ENCODE data around the gene MEIS1.

MEIS1 gene

GRCh38 chr2:66587216-66587615 lies 152.3 kb downstream of the MEIS1 start:
- TF ChIP-seq CTCF (IDR thresholded peaks at IDR 0.05): peak; percentile 19; the same call in 1 of the 2 replicates

DNA sequence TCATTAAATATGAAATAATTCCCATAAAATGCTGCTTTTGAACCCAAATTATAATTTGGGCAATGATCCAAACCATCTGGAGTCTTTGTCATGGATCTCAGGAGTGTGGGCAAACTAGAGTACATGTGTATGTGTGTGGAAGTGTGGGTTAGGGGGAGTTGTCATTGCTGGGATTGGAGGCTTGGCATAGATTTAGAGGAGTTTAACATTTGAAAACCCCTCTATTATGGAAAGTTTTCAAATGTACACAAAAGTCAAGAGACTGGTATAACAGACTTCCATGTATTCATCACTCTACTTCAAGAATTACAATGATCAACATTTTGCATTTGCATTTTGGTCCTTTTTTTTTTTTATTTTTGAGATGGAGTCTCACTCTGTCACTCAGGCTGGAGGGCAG lies 159.1 kb downstream of the MEIS1 start:
- TF ChIP-seq CTCF (IDR thresholded peaks at IDR 0.05): no peak

- no peak for TF ChIP-seq CTCF (IDR thresholded peaks at IDR 0.05)
These were observed 160.6 kb downstream of the MEIS1 start for GRCh38 chr2:66595556-66595955.

- no peak for TF ChIP-seq CTCF (IDR thresholded peaks at IDR 0.05)
These were observed 161.3 kb downstream of the MEIS1 start for GRCh38 chr2:66596256-66596655.

DNA sequence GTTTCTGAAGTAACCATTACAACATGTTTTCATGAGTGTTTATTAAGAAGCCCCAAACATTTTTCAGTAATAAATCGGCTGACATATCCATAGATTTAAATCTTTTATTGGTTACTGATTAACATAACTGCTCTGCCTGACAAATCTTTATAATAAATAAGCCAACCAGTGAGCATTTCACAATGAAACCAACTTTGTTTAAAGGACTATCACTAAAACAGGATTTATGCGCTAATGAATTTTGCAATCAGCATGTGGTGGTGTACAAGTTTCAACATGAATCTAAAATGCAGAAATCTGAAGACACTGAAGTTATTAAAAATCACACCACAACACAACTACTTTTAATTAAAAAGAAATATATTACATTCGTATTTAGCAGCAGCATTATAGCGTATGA lies 166.7 kb downstream of the MEIS1 start:
- no peak for TF ChIP-seq CTCF (IDR thresholded peaks at IDR 0.05)

DNA sequence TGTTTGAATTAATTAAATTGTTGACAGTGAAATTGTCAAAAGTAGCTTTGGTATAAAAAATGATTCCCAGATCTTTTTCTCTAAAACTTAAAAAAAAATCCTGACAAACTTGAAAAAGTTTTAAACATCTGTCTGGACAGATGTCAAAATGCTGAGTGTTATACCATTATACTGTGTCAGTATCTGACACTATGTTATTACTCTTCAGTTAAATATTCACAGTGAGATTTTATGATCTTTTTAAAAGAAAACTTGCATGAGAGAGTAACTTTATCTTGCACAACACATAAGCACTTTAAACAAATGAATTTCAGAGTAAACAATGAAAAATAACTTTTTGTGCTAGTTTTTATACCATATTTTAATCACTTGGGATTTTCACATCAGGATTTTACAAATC lies 167.4 kb downstream of the MEIS1 start:
- no peak for TF ChIP-seq CTCF (IDR thresholded peaks at IDR 0.05)

- no peak for TF ChIP-seq CTCF (IDR thresholded peaks at IDR 0.05)
These were observed 169.4 kb downstream of the MEIS1 start for GRCh38 chr2:66604326-66604725.

DNA sequence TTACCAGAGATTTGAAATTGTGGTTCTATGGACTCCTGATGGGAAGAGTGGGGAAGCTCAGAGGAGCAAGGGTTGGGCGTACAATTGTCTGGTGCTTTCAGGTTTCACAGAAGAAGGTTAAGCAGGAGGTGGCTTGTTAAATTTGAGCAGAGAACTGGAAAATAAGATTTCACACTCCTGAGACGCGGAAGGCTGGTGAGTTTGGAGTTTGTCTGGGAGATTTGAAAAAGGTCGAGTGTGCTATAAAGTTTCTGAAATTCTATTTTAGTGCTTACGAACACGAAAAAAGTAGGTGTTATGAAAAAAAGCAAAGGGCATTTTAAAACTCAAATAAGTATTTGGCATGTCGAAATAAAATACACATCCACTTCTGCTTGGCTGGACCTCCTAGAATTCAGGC lies 170.1 kb downstream of the MEIS1 start:
- no peak for TF ChIP-seq CTCF (IDR thresholded peaks at IDR 0.05)

All from LNCAP (cell line).